Measurements from ENCODE around the gene PRKN.

PRKN gene

DNA sequence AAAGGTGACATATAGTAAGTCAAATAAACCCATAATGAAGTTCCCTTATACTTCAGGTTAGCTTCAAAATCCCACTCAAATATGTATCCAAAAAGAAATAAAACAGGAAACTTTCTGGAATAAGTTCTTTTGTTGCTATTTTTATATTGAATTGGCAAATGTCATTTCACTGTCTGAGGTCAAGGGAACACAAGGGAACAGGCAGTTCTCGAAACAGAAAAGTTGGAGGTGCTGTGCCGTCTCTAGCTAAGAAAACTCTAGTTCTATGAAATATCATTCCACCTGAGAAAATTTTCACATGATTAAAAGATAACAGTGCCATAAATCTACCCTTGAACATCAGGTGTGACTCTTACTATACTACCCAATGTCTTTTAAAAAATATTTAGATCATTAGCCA lies 358.5 kb downstream of the PRKN start:
- no peak for DNase-seq (ENCODE audit: low read depth, low spot score)
- TF ChIP-seq, protein P1, sequence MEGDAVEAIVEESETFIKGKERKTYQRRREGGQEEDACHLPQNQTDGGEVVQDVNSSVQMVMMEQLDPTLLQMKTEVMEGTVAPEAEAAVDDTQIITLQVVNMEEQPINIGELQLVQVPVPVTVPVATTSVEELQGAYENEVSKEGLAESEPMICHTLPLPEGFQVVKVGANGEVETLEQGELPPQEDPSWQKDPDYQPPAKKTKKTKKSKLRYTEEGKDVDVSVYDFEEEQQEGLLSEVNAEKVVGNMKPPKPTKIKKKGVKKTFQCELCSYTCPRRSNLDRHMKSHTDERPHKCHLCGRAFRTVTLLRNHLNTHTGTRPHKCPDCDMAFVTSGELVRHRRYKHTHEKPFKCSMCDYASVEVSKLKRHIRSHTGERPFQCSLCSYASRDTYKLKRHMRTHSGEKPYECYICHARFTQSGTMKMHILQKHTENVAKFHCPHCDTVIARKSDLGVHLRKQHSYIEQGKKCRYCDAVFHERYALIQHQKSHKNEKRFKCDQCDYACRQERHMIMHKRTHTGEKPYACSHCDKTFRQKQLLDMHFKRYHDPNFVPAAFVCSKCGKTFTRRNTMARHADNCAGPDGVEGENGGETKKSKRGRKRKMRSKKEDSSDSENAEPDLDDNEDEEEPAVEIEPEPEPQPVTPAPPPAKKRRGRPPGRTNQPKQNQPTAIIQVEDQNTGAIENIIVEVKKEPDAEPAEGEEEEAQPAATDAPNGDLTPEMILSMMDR (IDR thresholded peaks at IDR 0.05; ENCODE audit: low read depth, low read length), result no peak
- in situ Hi-C loops (cut with HindIII; ENCODE audit: low sequenced_read_pairs), result no loop called here
- H3K4me3 ChIP-seq (ENCODE audit: low read depth, low read length), result no peak overlapping the region

DNA sequence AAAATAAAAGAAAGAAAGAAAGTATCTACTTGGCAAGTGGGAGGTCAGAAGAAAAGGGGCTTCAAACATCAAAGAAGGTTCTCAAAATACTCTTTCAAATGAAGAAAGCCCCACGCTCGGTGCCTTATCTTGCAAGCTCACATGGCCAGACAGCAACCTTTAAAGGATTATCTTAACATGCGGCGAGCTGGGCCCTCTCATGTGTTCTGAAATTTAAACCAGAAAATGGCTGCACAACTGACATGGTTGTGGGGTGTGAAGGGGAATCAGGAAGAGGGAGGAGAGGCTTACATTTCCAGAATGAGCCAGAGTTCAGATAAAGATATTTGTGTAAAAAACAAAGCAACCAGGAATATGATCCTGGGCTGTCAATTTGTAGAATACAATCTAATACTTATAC lies 363.1 kb downstream of the PRKN start:
- TF ChIP-seq, protein P1 (IDR thresholded peaks at IDR 0.05; ENCODE audit: low read depth, low read length), result no peak
- in situ Hi-C loops (cut with HindIII; ENCODE audit: low sequenced_read_pairs), result no loop called here
- H3K4me3 ChIP-seq (ENCODE audit: low read depth, low read length), result no peak overlapping the region
- DNase-seq (ENCODE audit: low read depth, low spot score), result no peak

DNA sequence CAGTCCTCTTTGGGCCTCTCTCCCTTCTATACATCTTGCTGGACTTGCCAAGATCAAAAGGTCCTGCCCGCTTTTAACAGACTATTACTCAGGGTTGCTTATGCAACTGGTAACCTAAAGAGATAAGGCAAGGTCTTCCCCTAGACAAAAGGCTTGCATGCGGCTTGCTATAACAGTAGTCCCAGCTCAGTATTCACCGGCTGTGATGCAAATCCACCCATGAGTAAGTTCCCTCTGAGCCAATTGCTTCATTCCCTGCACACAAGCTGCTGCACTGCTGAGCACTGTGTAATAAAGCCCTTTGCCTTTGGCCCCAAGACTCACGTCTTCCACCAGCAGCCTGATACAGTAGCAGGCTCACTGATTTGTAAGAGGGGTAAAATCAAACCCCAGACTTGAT lies 363.8 kb downstream of the PRKN start:
- H3K4me3 ChIP-seq (ENCODE audit: low read depth, low read length), result no peak overlapping the region
- in situ Hi-C loops (cut with HindIII; ENCODE audit: low sequenced_read_pairs), result no loop called here
- DNase-seq (ENCODE audit: low read depth, low spot score), result no peak
- TF ChIP-seq, protein P1 (IDR thresholded peaks at IDR 0.05; ENCODE audit: low read depth, low read length), result no peak

DNA sequence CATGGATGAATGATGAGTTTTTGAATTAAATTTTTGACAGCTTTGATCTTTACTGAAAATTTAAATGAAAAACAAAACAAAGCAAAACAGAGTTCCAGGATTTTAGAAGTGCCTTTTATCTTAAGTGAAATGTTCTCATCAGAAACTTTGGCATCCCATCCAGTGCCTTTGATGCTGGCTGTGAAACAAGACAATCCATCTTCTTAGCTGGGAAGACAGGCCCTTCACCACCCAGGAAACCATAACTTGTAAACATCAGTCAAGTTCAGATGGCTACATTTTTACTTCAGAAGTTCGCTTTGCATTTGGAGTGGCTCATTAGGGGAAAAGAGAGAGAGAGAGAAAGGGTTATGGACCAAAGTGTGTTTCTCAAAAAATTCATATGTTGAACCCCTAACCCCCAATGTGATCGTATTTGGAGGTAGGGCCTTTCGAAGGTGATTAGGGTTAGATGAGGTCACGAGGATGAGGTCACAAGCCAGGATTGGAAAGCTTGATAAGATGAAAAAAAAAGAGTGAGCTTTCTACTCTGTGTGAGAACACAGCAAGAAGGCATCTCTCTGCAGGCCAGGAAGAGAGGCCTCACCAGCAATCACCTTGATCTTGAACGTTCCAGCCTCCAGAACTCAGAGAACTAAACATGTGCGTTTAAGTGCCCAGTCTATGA lies 366.5 kb downstream of the PRKN start:
- H3K4me3 ChIP-seq (ENCODE audit: low read depth, low read length), result no peak overlapping the region
- no peak for DNase-seq (ENCODE audit: low read depth, low spot score)
- TF ChIP-seq, protein P1 (IDR thresholded peaks at IDR 0.05; ENCODE audit: low read depth, low read length), result no peak
- in situ Hi-C loops (cut with HindIII; ENCODE audit: low sequenced_read_pairs), result no loop called here

DNA sequence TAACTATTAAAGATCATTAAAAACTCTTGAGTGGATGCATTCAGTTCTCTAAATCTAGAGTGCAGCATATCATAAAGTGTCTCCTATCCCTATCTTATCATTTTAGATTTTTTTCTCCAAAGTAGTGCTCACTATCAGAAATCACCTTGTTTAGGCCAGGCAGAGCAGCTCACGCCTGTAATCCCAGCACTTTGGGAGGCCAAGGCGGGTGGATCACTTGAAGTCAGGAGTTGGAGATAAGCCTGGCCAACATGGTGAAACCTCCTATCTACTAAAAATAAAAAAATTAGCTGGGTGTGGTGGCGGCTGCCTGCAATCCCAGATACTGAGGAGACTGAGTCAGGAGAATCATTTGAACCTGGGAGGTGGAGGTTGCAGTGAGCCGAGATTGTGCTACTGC lies 368.9 kb downstream of the PRKN start:
- no peak for DNase-seq (ENCODE audit: low read depth, low spot score)
- H3K4me3 ChIP-seq (ENCODE audit: low read depth, low read length), result no peak overlapping the region
- TF ChIP-seq, protein P1 (IDR thresholded peaks at IDR 0.05; ENCODE audit: low read depth, low read length), result no peak
- in situ Hi-C loops (cut with HindIII; ENCODE audit: low sequenced_read_pairs), result no loop called here

DNA sequence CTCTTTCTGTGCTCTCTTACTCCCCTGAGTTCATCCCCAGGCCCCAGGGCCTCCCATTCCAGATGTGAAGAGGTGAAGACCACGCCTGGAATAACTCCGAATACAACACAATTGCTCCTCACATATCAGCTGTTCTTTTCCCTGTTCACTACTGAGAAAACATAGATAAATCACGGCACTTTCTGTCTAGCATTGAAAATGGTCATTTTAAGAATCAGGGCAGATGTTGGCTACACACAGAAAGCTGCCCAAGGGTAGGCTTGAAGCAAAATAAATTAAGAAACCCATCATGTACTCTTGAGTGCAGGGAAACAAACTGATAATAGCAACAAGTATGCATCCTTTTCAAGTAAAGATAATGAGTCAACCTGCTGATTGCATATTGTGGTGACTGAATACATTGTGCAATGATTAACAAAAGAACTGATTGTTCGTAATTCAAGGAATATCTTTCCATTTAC lies 382.5 kb downstream of the PRKN start:
- no peak overlapping the region for H3K4me3 ChIP-seq (ENCODE audit: low read depth, low read length)
- TF ChIP-seq, protein P1 (IDR thresholded peaks at IDR 0.05; ENCODE audit: low read depth, low read length), result no peak
- DNase-seq (ENCODE audit: low read depth, low spot score), result peak; percentile 46
- in situ Hi-C loops (cut with HindIII; ENCODE audit: low sequenced_read_pairs), result no loop called here

Data from astrocyte of the spinal cord (primary cell).